PFSK-1 (cell line): ENCODE data around the gene FA2H.

Experiments used
- POLR2AphosphoS5 ChIP-seq: IDR thresholded peaks from 2 replicates; pipeline ENCODE4 v1.6.1; 2012; ENCODE audit warnings: low read depth, mild to moderate bottlenecking, control low read depth, low read length, moderate library complexity
- REST ChIP-seq, 2 experiments: IDR thresholded peaks; 2 replicates each; pipeline versions ENCODE4 v1.6.1 to v1.8.0; 2011 to 2012; ENCODE audit warnings: low read depth in 2 of 2, low read length in 2 of 2, control low read depth in 1 of 2, inconsistent platforms in 1 of 2, mild to moderate bottlenecking in 1 of 2, moderate library complexity in 1 of 2; ENCODE audit not compliant: insufficient read depth in 1 of 2
- SIN3A ChIP-seq: IDR thresholded peaks from 2 replicates; pipeline ENCODE4 v1.6.1; 2012; ENCODE audit warnings: mild to moderate bottlenecking, low read length, moderate library complexity, borderline replicate concordance; ENCODE audit not compliant: insufficient read depth
- TAF1 ChIP-seq: IDR thresholded peaks from 2 replicates; pipeline ENCODE4 v1.6.1; 2012; ENCODE audit warnings: low read length, control low read depth, borderline replicate concordance; ENCODE audit not compliant: insufficient read depth

GRCh38 chr16:74737521-74737920, 37.1 kb downstream of the FA2H start:
- TF ChIP-seq POLR2AphosphoS5 (no peak), TAF1 (no peak), SIN3A (no peak), REST (IDR thresholded peaks at IDR 0.05; ENCODE audit: insufficient read depth in 1 of 2, low read depth in 2 of 2, low read length in 2 of 2) (no peak)
